ENCODE data around the gene PMS2.

DNA sequence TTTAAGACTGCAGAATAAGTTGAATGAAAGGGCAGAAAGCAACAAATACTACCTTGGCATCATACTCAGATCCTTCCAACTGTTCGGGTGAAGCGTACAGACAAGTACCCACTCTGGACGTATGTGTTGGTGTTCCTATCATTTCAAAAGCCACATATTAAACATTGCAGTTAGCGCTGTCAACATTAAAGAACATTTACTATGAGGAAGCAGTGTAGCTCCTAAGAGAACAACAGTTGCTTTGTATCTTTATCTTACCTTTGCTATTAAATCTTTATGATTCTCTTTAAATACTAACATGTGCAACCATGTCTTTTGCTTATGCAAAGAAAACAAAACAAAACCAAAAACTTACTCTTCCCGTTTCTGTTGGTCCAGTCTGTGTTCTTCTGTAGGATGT is 19.7 kb upstream of the PMS2 start:
- TF ChIP-seq CTCF (IDR thresholded peaks at IDR 0.05; ENCODE audit: low read depth, low read length), result no peak
- no peak for TF ChIP-seq EZH2phosphoT487 (IDR thresholded peaks at IDR 0.05; ENCODE audit: low read depth)

Data from OCI-LY3 (cell line).